Transverse colon (tissue), 4 donors: ENCODE data around the gene MSLN.

Source experiments
- CTCF ChIP-seq, 5 experiments: fragments of 200-600 bp in 3 of 5; fragments of 450-650 bp in 2 of 5; sonication (generic) in 3 of 5; IDR thresholded peaks; 1 replicate in 2 of 5; 2 replicates in 3 of 5; pipeline ENCODE4 v1.5.1; 2016 to 2017; ENCODE audit warnings: antibody characterized with exemption in 5 of 5, inconsistent platforms in 3 of 5, mild to moderate bottlenecking in 2 of 5, moderate library complexity in 1 of 5
- EP300 ChIP-seq: sonication (generic); formaldehyde crosslinking; IDR thresholded peaks from one replicate; pipeline ENCODE4 v1.6.1; 2017; ENCODE audit warnings: antibody characterized with exemption, low read depth
- POLR2A ChIP-seq: fragments of 450-650 bp; IDR thresholded peaks from one replicate; pipeline ENCODE4 v1.6.1; 2016; ENCODE audit warnings: antibody characterized with exemption, mild to moderate bottlenecking, moderate library complexity
- POLR2AphosphoS5 ChIP-seq, 3 donors: sonication (generic); formaldehyde crosslinking; IDR thresholded peaks; one replicate each; pipeline ENCODE4 v1.6.1; 2016; ENCODE audit warnings: antibody characterized with exemption in 3 of 3

GRCh38 chr16:734208-734980, 26.1 kb upstream of the MSLN start:
- TF ChIP-seq CTCF (IDR thresholded peaks at IDR 0.05) (no peak), EP300 (no peak), POLR2AphosphoS5 (IDR thresholded peaks at IDR 0.05) (no peak), POLR2A (no peak)
